Activated CD8-positive, alpha-beta T cell treated with anti-CD3 and anti-CD28 coated beads for 36 hours (primary cell): Measurements from ENCODE around the gene KCNH2. TPM values are rescaled to one million over a fixed set of nuclear protein-coding genes. Genes with fewer than 3 reads are reported as not detected.
A peak's percentile ranks its signal among the peaks of the same experiment; 100 is the strongest.

Experiments
- ATAC-seq: fragments of 200-7000 bp; cut with Tn5 transposase; one replicate; pipeline ENCODE4 v1.10.0; 2021; ENCODE audit warnings: mild to moderate bottlenecking, moderate library complexity
- CTCF ChIA-PET: fragments of 350-600 bp; sonication (Branson Sonifier 250); formaldehyde crosslinking; loops from one replicate; lab custom pipeline; 2021; ENCODE audit warnings: antibody characterized with exemption; lab: Charles Lee
- POLR2A ChIA-PET: fragments of 350-600 bp; sonication (Branson Sonifier 250); formaldehyde crosslinking; loops from one replicate; lab custom pipeline; 2021; ENCODE audit warnings: antibody characterized with exemption; lab: Charles Lee
- DNase-seq: peaks from one replicate; pipeline ENCODE4 v3.0.0-alpha.2; 2020
- H3K27ac Mint-ChIP-seq: one replicate; pipeline ENCODE4 v1.8.0; 2021; ENCODE audit warnings: mild to moderate bottlenecking, mixed read lengths
- H3K27me3 Mint-ChIP-seq: one replicate; pipeline ENCODE4 v1.8.0; 2021; ENCODE audit warnings: mixed read lengths
- H3K36me3 Mint-ChIP-seq: one replicate; pipeline ENCODE4 v1.8.0; 2021; ENCODE audit warnings: low read depth, mixed read lengths
- H3K4me1 Mint-ChIP-seq: one replicate; pipeline ENCODE4 v1.8.0; 2021; ENCODE audit warnings: low read depth, mixed read lengths
- H3K4me3 Mint-ChIP-seq: one replicate; pipeline ENCODE4 v1.8.0; 2021; ENCODE audit warnings: mild to moderate bottlenecking, moderate library complexity, mixed read lengths
- H3K9me3 Mint-ChIP-seq: one replicate; pipeline ENCODE4 v1.8.0; 2021; ENCODE audit warnings: mixed read lengths
- CTCF ChIP-seq: fragments of 200-600 bp; IDR thresholded peaks from one replicate; pipeline ENCODE4 v1.8.0; 2022; ENCODE audit warnings: antibody characterized with exemption, mild to moderate bottlenecking
- intact Hi-C: fragments of 100-400 bp; cut with micrococcal nuclease; formaldehyde crosslinking; loops from one replicate; pipeline ENCODE4 v1.10.0; 2022
- total RNA-seq, 2 experiments: library from RNA; stranded (reverse); gene quantifications; one replicate each; pipeline ENCODE4 v1.2.3, GENCODE V29; 2021

The KCNH2 gene
- total RNA-seq, 2 experiments from 2014 or later = 0.23 to 0.29 TPM

- TF ChIP-seq CTCF = no peak
- Mint-ChIP-seq H3K36me3 (no peaks in the 10 kb centered on the region), H3K27me3 (peaks cover 5% of the 10 kb centered on the region), H3K4me1 (peaks cover 23% of the 10 kb centered on the region), H3K9me3 (peaks cover 16% of the 10 kb centered on the region), H3K4me3 (no peak within 1 kb of the TSS), H3K27ac (no peak within 1 kb of the TSS)
- DNase-seq (no peak), ATAC-seq (no peak)
- POLR2A ChIA-PET = no interaction called here
- intact Hi-C loops = no loop called here
- CTCF ChIA-PET = interaction anchor here (1.0 to 5.3 kb wide), 5 partner anchors 10 to 92 kb away, joined by 3 to 22 read pairs (median 8); no protein-coding TSS in a partner anchor
These were observed 12.5 kb upstream of the KCNH2 start, which contains the start of gene NOS3 for GRCh38 chr7:150990416-150991186. NOS3 (plus strand) TSS chr7:150991017; CDS start chr7:150993804, 2,787 bp downstream.

GRCh38 chr7:150989456-150989855, 11.3 kb upstream of the KCNH2 start:
- no peak for DNase-seq
- H3K27ac Mint-ChIP-seq = no peak overlapping the region
- TF ChIP-seq CTCF = no peak
- ChIA-PET POLR2A (no interaction called here), CTCF (interaction anchor here (0.7 to 5.3 kb wide), 16 partner anchors 9 to 562 kb away, joined by 3 to 22 read pairs (median 5); no protein-coding TSS in a partner anchor)
- ATAC-seq = no peak
- no peaks in the 10 kb centered on the region for H3K36me3 Mint-ChIP-seq
- peaks cover 16% of the 10 kb centered on the region for H3K9me3 Mint-ChIP-seq
- H3K4me1 Mint-ChIP-seq = peaks cover 17% of the 10 kb centered on the region
- intact Hi-C loops = loop anchor here (2.0 to 10.0 kb wide), 2 partner anchors 91 to 205 kb away; no protein-coding TSS in a partner anchor
- peaks cover 10% of the 10 kb centered on the region for H3K27me3 Mint-ChIP-seq
- H3K4me3 Mint-ChIP-seq = no peak overlapping the region

DNA sequence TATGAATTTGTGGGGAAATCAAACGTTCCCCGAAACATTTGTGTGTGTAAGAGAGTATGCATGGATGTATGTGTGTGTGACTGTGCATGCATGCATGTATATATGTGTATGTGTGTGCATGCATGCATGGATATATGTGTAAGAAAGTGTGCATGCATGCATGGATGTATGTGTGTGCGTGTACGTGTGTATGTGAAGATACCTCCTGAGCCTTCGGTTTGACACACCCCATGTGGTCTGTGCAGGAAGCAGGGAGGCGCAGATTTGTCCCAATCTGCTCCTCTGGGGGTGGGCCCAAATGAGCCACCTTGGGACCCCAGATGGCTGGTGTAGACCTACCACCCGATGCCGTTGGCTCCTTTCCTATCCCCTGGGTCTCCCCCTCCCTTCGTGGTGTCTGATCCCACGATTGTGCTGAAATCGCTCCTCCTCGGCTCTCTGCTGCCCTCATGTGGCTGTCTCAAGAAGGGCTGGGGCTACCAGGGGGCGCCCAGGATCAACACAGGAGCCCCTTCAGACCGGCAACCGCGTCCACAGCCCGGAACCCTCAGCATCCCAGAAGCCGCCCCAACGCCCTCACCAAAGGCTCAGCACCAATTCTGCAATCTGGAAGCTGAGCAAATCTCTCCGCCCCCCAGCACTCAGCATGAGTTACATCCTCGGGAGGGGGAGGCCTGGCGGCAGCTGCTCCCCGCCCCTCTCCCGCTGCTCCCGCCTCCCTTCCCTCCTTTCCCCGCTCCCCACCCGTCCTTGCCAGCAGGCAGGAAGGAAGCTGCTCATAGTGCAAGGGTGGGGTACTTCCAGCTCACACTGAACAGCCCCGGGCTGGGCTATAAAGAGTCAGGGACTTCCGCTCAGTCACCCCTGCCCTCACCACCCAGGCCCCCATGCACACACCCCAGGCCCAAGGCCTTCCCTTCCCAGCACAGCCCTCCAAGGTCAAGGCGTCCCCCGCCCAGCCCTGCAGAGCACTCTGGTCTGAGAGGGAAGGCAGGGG, 10.4 kb upstream of the KCNH2 start:
- DNase-seq (peak; percentile 79), ATAC-seq (peak; percentile 76)
- H3K4me1 Mint-ChIP-seq = peaks cover 15% of the 10 kb centered on the region
- no peaks in the 10 kb centered on the region for H3K36me3 Mint-ChIP-seq
- CTCF ChIA-PET = interaction anchor here (0.6 to 3.4 kb wide), 20 partner anchors 9 to 561 kb away, joined by 3 to 19 read pairs (median 4); no protein-coding TSS in a partner anchor
- POLR2A ChIA-PET = no interaction called here
- peaks cover 16% of the 10 kb centered on the region for H3K27me3 Mint-ChIP-seq
- no peak overlapping the region for H3K4me3 Mint-ChIP-seq
- intact Hi-C loops = loop anchor here (2.0 to 10.0 kb wide), 2 partner anchors 90 to 204 kb away; no protein-coding TSS in a partner anchor
- peaks cover 16% of the 10 kb centered on the region for H3K9me3 Mint-ChIP-seq
- peak; percentile 91 for TF ChIP-seq CTCF
- H3K27ac Mint-ChIP-seq = no peak overlapping the region

GRCh38 chr7:150986556-150986955, 8.4 kb upstream of the KCNH2 start:
- H3K4me1 Mint-ChIP-seq = peaks cover 15% of the 10 kb centered on the region
- ChIA-PET POLR2A (no interaction called here), CTCF (interaction anchor here (0.8 to 6.0 kb wide), 26 partner anchors 8 to 222 kb away, joined by 3 to 96 read pairs (median 5); no protein-coding TSS in a partner anchor)
- DNase-seq = no peak
- no peak for ATAC-seq
- H3K9me3 Mint-ChIP-seq = peaks cover 14% of the 10 kb centered on the region
- no peak overlapping the region for H3K4me3 Mint-ChIP-seq
- no peaks in the 10 kb centered on the region for H3K36me3 Mint-ChIP-seq
- intact Hi-C loops = loop anchor here (10.0 kb wide), 1 partner anchor 202 kb away; no protein-coding TSS in a partner anchor
- H3K27ac Mint-ChIP-seq = no peak overlapping the region
- TF ChIP-seq CTCF = no peak
- H3K27me3 Mint-ChIP-seq = peaks cover 29% of the 10 kb centered on the region
